ENCODE results near the gene RASGRP4. TPM values are rescaled to one million over a fixed set of nuclear protein-coding genes. Genes with fewer than 3 reads are reported as not detected.

The RASGRP4 gene
- total RNA-seq, 4 donors from 2014 or later = 1.5 to 19.8 (median 1.7) TPM; not detected in 1

DNA sequence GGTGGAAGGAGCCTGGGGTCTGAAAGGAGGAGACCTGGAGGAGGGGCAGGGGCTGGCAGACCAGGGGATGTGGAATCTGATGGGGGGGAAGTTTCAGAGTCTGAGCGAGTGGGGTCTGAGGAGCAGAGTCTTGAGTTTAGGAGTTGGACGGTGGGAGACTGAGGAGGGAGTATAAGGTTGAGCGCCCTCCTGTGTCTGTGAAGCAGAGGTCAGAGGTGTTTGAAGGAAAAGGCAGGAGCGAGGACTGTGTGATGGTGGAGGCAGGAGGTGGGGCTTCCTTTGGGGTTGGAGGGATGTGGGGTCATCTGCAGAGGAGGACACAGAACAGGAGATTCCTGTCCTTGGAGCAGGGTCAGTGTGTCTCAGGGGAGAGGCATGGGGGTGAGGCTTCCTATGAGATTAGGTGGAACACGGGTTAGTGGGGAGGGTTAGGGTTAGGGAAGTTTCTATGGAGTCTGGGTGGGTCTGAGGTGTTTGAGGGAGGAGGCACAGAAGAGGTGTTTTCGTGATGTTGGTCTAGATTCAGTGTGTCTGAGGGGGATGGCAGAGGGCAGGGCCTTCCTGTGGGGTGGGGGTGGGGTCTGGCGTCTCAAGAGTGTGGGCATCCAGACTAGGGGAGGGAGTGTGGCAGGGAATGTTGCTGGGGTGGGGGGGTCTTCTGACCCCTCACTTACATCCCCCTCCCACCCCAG lies 15.8 kb upstream of the RASGRP4 start:
- no peak for TF ChIP-seq POLR2AphosphoS5 (IDR thresholded peaks at IDR 0.05)
- TF ChIP-seq, protein P1, sequence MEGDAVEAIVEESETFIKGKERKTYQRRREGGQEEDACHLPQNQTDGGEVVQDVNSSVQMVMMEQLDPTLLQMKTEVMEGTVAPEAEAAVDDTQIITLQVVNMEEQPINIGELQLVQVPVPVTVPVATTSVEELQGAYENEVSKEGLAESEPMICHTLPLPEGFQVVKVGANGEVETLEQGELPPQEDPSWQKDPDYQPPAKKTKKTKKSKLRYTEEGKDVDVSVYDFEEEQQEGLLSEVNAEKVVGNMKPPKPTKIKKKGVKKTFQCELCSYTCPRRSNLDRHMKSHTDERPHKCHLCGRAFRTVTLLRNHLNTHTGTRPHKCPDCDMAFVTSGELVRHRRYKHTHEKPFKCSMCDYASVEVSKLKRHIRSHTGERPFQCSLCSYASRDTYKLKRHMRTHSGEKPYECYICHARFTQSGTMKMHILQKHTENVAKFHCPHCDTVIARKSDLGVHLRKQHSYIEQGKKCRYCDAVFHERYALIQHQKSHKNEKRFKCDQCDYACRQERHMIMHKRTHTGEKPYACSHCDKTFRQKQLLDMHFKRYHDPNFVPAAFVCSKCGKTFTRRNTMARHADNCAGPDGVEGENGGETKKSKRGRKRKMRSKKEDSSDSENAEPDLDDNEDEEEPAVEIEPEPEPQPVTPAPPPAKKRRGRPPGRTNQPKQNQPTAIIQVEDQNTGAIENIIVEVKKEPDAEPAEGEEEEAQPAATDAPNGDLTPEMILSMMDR (IDR thresholded peaks at IDR 0.05) = no peak
- no peak for TF ChIP-seq POLR2A (IDR thresholded peaks at IDR 0.05)
- no peak for TF ChIP-seq EP300 (IDR thresholded peaks at IDR 0.05; ENCODE audit: low read depth)
- Histone ChIP-seq H3K27ac (no peak overlapping the region), H3K27me3 (no peaks in the 10 kb centered on the region), H3K4me3 (no peak overlapping the region), H3K4me1 (no peaks in the 10 kb centered on the region), H3K9me3 (no peaks in the 10 kb centered on the region), H3K36me3 (no peaks in the 10 kb centered on the region)
- DNase-seq = no peak
- intact Hi-C loops (cut with DNase I; ENCODE audit: low total_unique reads) = no loop called here
- WGBS, 2 donors (ENCODE audit: low coverage in 1 of 2) = 19 to 41% methylated on average over 5 to 7 of the region's 7 CpGs
- in situ Hi-C loops (cut with MboI; ENCODE audit: low pct_ligation_motif_present in 1 of 4, low pct_unique_long_range_greater_than_20kb in 1 of 4, low sequenced_read_pairs in 3 of 4) = no loop called here

DNA sequence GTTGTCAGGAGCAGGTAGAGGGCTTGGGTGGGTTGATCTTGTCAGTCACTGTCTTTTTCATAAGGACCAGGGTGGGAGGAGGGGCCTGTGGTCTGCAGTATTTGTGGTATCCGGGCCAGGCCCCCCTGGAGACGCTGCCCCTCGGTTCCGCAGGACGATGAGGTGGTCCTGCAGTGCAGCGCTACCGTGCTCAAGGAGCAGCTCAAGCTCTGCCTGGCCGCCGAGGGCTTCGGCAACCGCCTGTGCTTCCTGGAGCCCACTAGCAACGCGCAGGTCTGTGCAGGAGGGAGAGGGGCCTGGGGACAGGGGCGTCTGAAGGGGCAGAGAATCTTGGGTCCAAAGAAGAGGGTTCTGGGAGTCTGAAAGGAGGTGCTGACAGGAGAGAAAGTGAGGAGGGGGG lies 14.6 kb upstream of the RASGRP4 start:
- 87% methylated on average over 14 of the region's 14 CpGs; no CpG with 5 or more reads in 1 of the 2 donors for WGBS, 2 donors (ENCODE audit: low coverage in 1 of 2)
- intact Hi-C loops (cut with DNase I; ENCODE audit: low total_unique reads) = no loop called here
- no peak for DNase-seq
- Histone ChIP-seq H3K9me3 (no peaks in the 10 kb centered on the region), H3K36me3 (no peaks in the 10 kb centered on the region), H3K4me1 (no peaks in the 10 kb centered on the region), H3K27me3 (peaks cover 2% of the 10 kb centered on the region), H3K4me3 (no peak overlapping the region), H3K27ac (no peak overlapping the region)
- in situ Hi-C loops (cut with MboI; ENCODE audit: low pct_ligation_motif_present in 1 of 4, low pct_unique_long_range_greater_than_20kb in 1 of 4, low sequenced_read_pairs in 3 of 4) = no loop called here
- TF ChIP-seq, protein P1 (IDR thresholded peaks at IDR 0.05) = no peak
- TF ChIP-seq POLR2A (IDR thresholded peaks at IDR 0.05) (no peak), POLR2AphosphoS5 (IDR thresholded peaks at IDR 0.05) (no peak)

DNA sequence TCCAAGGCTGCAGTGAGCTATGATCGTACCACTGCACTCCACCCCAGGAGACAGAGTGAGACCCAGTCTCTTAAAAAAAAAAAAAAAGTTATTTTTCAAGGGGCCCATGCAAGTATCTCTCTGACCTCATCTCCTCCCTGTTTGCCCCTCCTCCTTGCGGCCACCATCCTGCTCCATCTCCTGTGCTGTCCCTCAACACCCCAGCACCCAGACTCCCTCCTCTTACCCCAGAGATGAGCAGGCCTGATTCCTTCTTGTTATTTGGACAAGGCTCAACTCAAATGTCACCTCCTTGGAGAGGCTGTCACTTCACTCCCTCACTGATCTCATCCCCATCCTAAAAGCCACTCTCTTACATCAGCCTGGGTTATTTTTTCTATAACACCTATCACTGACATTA lies 11.9 kb upstream of the RASGRP4 start:
- intact Hi-C loops (cut with DNase I; ENCODE audit: low total_unique reads) (no loop called here), in situ Hi-C loops (cut with MboI; ENCODE audit: low pct_ligation_motif_present in 1 of 4, low pct_unique_long_range_greater_than_20kb in 1 of 4, low sequenced_read_pairs in 3 of 4) (no loop called here)
- DNase-seq = no peak
- no peaks in the 10 kb centered on the region for H3K4me1 ChIP-seq
- TF ChIP-seq, protein P1 (IDR thresholded peaks at IDR 0.05) = no peak
- TF ChIP-seq POLR2A (IDR thresholded peaks at IDR 0.05) = no peak
- TF ChIP-seq EP300 (IDR thresholded peaks at IDR 0.05; ENCODE audit: low read depth) = no peak
- no peak for TF ChIP-seq POLR2AphosphoS5 (IDR thresholded peaks at IDR 0.05)
- H3K9me3 ChIP-seq = no peaks in the 10 kb centered on the region
- 79% methylated on average over 2 of the region's 2 CpGs; no CpG with 5 or more reads in 1 of the 2 donors for whole genome bisulfite sequencing, 2 donors (ENCODE audit: low coverage in 1 of 2)
- H3K36me3 ChIP-seq = no peaks in the 10 kb centered on the region
- H3K27ac ChIP-seq = no peak overlapping the region
- H3K4me3 ChIP-seq = no peak overlapping the region
- peaks cover 29% of the 10 kb centered on the region for H3K27me3 ChIP-seq

DNA sequence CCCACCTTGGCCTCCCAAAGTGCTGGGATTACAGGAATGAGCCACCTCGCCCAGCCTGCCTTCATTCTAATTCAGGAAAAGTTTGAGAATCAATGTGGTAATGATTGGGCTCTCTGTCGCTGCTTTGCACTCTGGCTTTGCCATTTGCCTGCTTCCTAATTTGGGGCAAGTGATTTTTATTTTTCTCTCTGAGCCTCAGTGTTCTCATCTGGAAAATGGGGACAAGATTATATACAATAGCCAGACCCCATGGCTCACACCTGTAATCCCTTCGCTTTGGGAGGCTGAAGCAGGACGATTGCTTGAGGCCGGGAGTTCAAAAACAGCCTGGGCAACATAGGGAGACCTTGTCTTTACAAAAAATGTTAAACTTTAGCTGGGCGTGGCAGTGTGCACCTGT lies 11.3 kb upstream of the RASGRP4 start:
- no peak overlapping the region for H3K4me3 ChIP-seq
- no peaks in the 10 kb centered on the region for H3K4me1 ChIP-seq
- H3K27me3 ChIP-seq = peaks cover 34% of the 10 kb centered on the region
- TF ChIP-seq POLR2AphosphoS5 (IDR thresholded peaks at IDR 0.05) = no peak
- TF ChIP-seq, protein P1 (IDR thresholded peaks at IDR 0.05) = no peak
- TF ChIP-seq POLR2A (IDR thresholded peaks at IDR 0.05) = no peak
- TF ChIP-seq EP300 (IDR thresholded peaks at IDR 0.05; ENCODE audit: low read depth) = no peak
- no peak overlapping the region for H3K27ac ChIP-seq
- intact Hi-C loops (cut with DNase I; ENCODE audit: low total_unique reads) = no loop called here
- no peaks in the 10 kb centered on the region for H3K9me3 ChIP-seq
- H3K36me3 ChIP-seq = no peaks in the 10 kb centered on the region
- WGBS, 2 donors (ENCODE audit: low coverage in 1 of 2) = 91% methylated on average over 6 of the region's 6 CpGs; no CpG with 5 or more reads in 1 of the 2 donors
- no peak for DNase-seq
- in situ Hi-C loops (cut with MboI; ENCODE audit: low pct_ligation_motif_present in 1 of 4, low pct_unique_long_range_greater_than_20kb in 1 of 4, low sequenced_read_pairs in 3 of 4) = no loop called here

Data from transverse colon (tissue), 4 donors.